D721Med (cell line): ENCODE data around the gene IL18.
"Not testable (repeated sequence)": the region's sequence is repeated elsewhere in the genome, so short reads cannot be mapped to it uniquely, and the experiment has no call there.

Experiments used
- DNase-seq: peaks from one replicate; pipeline ENCODE4 v3.0.0; 2011; ENCODE audit warnings: low spot score; ENCODE audit not compliant: insufficient read length
- FAIRE-seq: peaks from 2 replicates; lab custom pipeline; 2011; peaks lifted over from hg19 to GRCh38; lab: Jason Lieb, UNC
- TF ChIP-seq, protein P1 (sequence below): IDR thresholded peaks from 2 replicates; pipeline ENCODE4 v1.5.1; 2012; ENCODE audit warnings: mild to moderate bottlenecking, control low read depth; ENCODE audit not compliant: insufficient read depth; ENCODE audit errors: missing control alignments

The IL18 gene

DNA sequence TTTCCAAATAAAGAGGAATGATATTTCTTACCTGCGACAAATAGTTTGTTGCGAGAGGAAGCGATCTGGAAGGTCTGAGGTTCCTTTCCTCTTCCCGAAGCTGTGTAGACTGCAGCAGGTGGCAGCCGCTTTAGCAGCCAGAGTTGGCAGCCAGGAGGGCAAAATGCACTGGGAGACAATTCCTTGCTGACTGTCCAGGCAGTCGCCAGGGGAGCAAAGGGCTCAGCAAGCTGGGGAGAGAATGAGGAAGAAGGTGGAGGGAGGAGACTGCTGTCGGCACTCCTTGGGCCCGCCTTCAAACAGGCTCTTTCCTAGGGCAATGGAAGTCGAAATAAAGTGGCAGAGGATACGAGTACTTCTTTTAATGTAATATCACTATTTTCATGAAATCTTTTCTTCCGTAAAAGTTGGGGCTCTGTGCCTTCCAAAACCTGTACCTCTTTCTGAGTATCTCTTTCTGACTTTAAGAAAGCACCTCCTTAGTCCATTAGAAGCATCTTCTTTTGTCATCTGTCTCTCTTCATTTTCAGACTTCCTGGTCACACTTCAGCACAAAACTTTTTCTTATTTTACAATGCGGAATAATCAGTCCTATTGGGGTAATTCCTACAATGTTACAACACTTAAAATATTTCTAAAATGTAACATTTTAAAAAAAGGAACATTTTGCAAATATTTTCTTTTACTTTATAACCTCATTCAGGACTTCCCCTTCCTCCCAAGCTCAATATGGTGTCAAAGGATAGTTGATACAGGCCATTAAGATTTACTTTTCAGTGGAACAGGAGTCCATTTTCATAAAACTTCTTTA lies at the start of gene IL18:
Gene IL18, minus strand, starts transcription at position 220 of the 811 bp plus-strand sequence. CDS start 9,041 bp downstream, outside the sequence.
- DNase-seq: no peak
- FAIRE-seq: no peak
- TF ChIP-seq, protein P1, sequence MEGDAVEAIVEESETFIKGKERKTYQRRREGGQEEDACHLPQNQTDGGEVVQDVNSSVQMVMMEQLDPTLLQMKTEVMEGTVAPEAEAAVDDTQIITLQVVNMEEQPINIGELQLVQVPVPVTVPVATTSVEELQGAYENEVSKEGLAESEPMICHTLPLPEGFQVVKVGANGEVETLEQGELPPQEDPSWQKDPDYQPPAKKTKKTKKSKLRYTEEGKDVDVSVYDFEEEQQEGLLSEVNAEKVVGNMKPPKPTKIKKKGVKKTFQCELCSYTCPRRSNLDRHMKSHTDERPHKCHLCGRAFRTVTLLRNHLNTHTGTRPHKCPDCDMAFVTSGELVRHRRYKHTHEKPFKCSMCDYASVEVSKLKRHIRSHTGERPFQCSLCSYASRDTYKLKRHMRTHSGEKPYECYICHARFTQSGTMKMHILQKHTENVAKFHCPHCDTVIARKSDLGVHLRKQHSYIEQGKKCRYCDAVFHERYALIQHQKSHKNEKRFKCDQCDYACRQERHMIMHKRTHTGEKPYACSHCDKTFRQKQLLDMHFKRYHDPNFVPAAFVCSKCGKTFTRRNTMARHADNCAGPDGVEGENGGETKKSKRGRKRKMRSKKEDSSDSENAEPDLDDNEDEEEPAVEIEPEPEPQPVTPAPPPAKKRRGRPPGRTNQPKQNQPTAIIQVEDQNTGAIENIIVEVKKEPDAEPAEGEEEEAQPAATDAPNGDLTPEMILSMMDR: no peak

GRCh38 chr11:112212710-112213109 lies 48.8 kb upstream of the IL18 start:
- DNase-seq (no peak), FAIRE-seq (no peak)
- TF ChIP-seq, protein P1: no peak

GRCh38 chr11:112212290-112212689 lies 48.4 kb upstream of the IL18 start:
- DNase-seq: no peak
- TF ChIP-seq, protein P1: no peak
- no peak for FAIRE-seq

DNA sequence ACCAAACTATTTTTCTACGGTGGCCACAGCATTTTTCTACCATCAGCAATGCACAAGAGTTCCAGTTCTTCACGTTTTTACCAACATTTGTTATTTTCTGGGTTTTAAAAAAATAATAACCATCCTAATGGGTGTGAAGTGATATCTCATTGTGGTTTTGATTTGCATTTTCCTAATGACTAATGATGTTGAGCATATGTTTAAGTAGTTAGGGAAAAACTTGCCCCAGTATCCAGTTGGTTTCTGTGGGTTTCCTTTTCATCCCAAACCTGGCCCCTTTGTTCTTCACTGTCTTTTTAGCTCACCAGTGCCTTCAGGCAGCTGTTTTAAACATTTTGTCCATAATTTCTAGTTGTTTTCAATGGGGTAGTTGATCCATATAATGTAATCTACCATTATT lies 47.6 kb upstream of the IL18 start:
- TF ChIP-seq, protein P1: no peak
- FAIRE-seq: no peak
- DNase-seq: no peak

GRCh38 chr11:112210890-112211289 lies 47.0 kb upstream of the IL18 start:
- TF ChIP-seq, protein P1: no peak
- no peak for FAIRE-seq

DNA sequence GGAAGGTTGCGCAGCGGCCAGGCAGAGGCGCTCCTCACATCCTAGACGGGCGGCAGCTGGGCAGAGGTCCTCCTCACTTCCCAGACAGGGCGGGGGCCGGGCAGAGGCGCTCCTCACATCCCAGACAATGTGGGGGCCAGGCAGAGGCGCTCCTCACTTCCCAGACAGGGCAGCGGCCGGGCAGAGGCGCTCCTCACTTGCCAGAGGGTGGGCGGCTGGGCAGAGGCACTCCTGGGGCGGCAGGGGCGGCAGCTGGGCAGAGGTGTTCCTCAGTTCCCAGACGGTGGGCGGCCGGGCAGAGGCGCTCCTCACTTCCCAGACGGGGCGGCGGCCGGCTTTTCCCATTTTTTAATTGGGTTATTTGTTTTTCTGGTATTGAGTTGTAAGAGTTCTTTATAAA lies 42.2 kb upstream of the IL18 start:
- FAIRE-seq: no peak
- DNase-seq: no peak
- TF ChIP-seq, protein P1: no peak

More at GRCh38 chr11:112210890-112211289, 47.0 kb upstream of the IL18 start:
- no peak for DNase-seq

DNA sequence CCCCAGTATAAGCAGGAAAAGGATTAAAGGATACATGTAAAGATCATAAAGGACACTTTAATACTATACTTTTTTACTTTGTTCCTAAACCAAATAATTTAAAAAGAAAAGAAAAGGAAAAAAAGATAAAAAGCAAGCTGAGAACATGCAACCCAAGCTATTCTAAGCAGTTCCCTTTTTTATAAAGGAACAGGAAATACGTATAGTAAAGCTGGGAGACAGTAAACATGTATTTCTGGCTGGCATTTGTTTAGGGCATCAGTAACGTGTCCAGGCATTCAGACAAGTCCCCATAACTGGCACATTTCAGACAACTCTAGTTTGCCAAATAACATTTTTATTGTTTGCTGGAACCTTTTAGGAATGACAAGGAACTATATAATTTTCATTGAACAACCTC lies 36.4 kb upstream of the IL18 start:
- no peak for DNase-seq
- no peak for FAIRE-seq
- TF ChIP-seq, protein P1: no peak

- DNase-seq, FAIRE-seq: not testable (repeated sequence)
These were observed 35.2 kb upstream of the IL18 start for GRCh38 chr11:112199101-112199500.
